ENCODE data around the gene BARX2.
"Not testable (repeated sequence)": the region's sequence is repeated elsewhere in the genome, so short reads cannot be mapped to it uniquely, and the experiment has no call there.

Gene BARX2, protein sequence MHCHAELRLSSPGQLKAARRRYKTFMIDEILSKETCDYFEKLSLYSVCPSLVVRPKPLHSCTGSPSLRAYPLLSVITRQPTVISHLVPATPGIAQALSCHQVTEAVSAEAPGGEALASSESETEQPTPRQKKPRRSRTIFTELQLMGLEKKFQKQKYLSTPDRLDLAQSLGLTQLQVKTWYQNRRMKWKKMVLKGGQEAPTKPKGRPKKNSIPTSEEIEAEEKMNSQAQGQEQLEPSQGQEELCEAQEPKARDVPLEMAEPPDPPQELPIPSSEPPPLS

GRCh38 chr11:129375751-129376657 lies at the start of gene BARX2:
TSS of gene BARX2 (plus strand) at chr11:129375848. CDS start at chr11:129376036, 188 bp downstream.
- DNase-seq: peak; percentile 47

GRCh38 chr11:129326921-129327320 lies 48.7 kb upstream of the BARX2 start:
- no peak for DNase-seq

DNA sequence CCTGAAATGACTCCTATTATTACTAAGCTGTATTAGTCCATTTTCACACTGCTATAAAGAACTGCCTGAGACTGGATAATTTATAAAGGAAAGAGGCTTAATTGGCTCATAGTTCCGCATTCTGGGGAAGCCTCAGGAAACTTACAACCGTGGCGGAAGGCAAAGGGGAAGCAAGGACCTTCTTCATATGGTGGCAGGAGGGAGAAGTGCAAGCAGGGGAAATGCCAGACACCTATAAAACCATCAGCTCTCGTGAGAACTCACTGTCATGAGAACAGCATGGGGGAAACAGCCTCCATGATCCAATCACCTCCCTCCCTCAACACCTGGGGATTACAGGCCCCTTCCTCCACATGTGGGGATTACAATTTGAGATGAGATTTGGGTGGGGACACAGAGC lies 47.9 kb upstream of the BARX2 start:
- DNase-seq: not testable (repeated sequence)

DNA sequence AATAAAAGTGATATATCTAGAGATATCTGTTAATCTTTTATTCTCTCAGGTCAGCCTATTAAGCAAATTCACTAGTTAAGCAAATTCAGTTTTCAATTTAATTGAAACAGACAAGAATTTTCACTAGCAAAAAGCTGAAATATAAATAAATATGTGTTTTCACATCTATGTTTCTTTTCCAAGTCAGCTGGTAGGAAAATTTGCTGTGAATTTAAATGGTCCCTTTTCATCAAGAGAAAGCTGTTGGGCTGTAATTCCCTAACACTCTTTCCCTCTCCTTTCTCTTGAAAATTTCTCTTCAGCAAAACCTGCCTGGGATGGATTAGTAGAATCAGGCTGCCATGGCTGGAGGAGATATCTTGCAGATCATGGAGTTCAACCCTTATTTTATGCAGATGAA lies 46.9 kb upstream of the BARX2 start:
- DNase-seq: no peak

DNA sequence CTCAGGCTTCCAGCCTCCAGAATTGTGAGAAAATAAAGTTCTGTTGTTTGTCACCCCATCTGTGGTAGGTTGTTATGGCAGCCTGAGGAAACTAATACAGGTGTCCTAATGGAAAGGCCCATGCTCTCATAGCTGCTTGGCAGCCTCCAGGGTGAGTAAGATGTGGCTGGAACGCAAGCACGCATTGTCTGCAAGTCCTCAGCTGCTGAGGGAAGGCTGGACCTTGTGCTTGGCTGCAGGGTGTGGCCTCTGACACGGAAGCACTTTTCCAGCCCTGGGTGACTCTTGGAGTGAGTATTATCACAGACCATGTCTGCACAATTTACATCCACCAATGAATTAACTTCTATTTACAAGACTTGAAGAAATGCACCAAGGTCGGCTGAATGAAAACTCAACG lies 44.4 kb upstream of the BARX2 start:
- no peak for DNase-seq

GRCh38 chr11:129331871-129332274 lies 43.8 kb upstream of the BARX2 start:
- peak; percentile 60 for DNase-seq

DNA sequence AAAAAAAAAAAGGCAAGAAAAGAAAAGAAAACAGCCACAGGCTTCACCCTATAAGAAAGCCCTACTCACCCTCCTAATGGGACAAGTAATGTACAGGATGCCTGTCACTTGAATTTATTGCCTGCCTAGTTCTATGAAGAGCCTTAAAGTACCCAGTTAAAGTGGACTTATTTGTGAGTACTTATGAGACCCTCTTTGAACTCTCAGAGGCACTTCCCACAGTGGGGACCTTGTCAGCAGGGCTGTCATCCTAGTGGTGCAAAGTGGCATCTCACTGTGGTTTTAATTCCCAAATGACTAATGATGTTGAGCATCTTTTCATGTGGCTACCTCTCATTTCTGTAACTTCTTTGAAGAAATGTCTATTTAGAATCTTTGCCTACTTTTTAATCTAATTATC lies 41.8 kb upstream of the BARX2 start:
- DNase-seq: peak; percentile 15

GRCh38 chr11:129344301-129344940 lies 31.2 kb upstream of the BARX2 start:
- DNase-seq: not testable (repeated sequence)

DNA sequence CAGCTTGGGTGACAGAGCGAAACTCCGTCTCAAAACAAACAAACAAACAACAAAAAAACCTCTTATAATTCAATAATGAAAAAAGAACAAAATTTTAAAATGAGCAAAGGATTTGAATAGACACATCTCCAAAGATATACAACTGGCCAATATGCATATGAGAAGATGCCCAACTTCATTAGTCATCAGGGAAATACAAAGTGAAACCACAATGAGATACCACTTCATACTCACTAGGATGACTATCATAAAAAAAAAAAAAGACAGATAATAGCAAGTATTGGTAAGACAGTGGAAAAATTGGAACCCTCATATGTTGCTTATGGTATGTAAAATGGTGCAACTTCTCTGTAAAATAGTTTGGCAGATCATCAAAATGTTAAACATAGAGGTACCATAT lies 28.7 kb upstream of the BARX2 start:
- DNase-seq: no peak

DNA sequence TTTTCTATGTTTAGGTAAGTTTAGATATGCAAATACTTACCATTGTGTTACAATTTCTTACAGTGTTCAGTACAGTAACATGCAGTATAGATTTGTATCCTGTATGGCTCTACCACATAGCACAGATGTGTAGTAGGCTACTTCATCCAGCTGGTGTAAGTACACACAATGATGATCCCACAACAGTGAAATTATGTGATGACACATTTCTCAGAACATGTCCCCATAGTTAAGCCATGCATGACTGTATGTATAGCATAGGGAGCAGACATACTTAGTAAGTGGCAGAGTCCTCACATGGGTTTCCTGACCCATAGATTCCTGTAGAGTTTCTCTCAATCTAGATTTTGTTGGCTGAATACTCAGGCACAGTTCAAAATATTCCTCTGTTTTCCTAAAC lies 26.8 kb upstream of the BARX2 start:
- no peak for DNase-seq

DNA sequence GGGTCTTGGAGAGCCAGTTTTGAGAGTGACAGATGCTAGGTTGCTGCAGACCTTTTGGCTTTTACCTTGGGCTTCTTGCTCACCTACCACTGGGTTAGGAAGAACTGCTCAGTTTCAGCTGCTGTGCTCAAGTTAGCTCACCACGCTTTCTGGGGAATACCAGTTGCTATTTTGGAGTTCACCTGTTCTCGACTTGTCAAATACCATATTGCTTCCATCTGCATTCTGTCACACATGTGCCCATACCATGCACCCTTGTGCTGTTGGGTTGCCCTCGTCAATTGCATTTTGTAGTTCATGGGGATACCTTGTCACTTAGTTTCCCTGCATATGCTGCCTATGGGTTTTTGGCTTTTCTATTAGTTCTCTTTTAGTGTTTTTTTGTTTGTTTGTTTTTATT lies 23.0 kb upstream of the BARX2 start:
- no peak for DNase-seq

DNA sequence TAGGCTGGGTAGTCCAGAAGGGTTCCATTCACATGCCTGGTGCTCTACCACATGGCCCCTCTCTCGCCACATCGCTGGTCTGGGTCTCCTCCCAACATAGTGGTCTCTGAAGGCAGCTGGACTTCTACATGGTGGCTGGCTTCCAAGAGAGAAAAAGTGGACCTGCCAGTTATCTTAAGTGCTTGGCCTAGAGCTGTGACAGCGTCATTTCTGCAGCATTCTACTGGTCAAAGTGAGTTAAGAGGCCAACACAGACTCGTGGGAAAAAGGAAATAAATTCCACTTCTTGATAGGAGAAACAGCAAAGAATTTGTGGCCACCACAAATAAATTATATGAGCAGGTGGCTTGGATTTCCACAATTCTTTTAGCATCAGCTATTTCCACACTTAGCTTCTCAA lies 21.0 kb upstream of the BARX2 start:
- DNase-seq: no peak

DNA sequence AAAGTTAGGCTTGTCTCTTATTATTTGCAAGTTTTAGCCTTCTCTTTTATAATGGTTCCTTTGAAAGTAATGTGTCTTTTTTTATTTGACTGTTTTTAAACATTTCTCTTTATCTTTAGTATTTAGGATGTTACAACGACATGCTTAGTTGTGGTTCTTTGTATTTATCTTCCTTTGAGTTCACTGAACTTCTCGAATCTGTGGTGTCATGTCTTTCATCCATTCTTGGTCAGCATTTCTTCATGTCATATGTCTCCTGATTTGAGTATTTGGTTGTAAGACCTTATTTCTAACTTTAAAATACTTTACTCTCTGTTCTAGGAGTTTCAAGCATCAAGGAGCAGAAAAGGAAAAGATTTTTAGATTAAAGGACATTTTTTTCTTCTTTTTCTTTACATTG lies 15.9 kb upstream of the BARX2 start:
- DNase-seq: no peak

DNA sequence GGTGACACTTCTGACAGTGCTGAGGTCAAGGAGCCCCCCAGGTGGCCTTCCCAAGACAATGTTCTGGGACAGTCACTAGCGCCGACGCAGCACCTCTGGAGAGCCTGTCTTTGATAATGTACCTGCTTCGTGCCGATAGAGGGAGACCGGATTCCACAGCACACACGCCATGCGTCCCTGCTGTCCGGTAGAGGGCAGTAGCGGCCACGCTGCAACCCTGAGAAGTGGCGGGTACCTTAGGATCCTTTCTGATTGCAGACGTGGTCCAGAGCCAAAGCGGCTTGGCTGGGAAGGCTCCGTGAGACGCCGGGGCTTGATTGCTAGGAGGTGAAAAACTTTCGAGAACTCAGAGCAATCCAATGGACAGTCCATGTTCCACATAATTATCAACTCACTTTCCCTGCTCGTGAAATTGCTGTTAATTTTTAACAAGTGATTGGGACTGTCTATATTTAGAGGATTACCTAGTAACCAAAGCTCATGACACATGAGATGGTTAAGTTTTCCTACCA lies 11.4 kb upstream of the BARX2 start:
- DNase-seq: peak; percentile 89

DNA sequence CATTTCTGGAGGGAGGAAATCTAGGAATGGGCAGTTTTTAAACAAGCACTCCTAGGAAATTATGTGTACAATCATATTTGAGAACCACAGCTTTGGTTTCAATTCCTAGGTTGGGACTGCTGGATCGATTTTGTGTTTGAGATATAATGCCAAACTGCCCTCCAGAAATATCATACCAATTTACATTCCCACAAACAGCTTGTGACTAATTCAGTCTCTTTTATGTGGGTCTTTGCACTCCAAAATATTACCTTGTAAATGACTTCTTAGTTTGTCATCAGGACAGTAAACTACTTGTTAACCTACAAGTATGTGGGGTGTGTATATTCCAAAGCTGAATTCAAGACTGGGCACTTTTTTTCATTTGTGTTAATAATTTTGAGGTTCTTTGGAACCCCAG lies 9.8 kb upstream of the BARX2 start:
- no peak for DNase-seq

GRCh38 chr11:129366737-129367597 lies 8.7 kb upstream of the BARX2 start:
- no peak for DNase-seq

DNA sequence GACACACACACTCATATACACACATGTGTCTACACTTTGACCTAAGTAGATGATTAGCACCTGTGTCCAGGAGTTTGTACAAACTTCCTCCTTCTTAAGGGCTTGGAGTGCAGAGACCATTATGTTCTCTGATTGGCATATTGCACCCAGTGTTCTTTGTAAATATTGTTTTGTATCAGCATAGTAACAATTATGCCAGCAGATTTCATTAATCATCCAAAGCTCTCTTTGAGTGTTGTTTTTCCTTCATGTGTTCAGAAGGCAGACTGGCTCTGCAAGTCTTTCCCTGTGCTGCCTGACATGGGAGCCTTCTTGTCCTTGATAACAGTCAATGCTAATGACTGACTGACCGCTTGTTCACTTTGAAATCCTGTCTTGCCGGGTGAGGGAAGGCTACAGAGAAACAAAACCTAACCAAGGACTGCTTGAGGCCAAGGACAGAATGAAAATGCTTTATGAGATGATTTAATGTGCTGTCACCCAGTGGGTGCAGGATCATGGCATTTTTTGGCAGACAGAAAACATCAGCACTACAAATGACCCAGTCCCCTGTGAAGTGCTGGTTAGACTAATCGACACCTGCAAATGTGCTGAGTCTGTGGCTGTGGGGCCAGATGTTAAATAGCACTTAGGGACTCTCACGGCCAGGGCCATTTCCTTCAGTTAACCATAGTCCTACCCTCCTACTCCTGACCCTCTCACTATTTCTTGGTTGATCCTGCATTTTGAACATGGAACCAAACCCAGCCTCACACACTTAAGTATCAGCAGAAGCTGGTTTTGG lies 6.6 kb upstream of the BARX2 start:
- DNase-seq: no peak

- DNase-seq: no peak
Measured at GRCh38 chr11:129370715-129371114, 4.9 kb upstream of the BARX2 start.

- DNase-seq: no peak
Measured at GRCh38 chr11:129372609-129373488, 2.8 kb upstream of the BARX2 start.

DNA sequence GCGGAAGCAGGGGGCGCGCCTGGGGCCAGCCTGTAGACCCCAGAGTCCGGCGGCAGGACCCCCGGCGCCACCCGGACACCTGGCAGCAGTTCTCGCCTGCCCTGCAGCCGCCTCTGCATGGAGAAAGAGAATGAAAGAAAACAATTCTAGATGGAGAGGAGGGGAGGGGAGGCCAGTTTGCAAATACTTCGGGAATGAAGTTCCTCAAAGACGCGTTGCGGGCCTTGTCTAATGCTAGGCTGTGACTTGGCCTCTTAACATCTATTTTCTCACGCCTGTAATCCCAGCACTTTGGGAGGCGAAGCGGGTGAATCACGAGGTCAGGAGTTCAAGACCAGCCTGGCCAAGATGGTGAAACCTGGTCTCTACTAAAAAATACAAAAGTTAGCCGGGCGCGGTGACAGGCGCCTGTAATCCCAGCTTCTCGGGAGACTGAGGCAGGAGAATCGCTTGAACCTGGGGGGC lies 2.1 kb upstream of the BARX2 start:
- DNase-seq: no peak

Data from activated CD4-positive, alpha-beta T cell treated with anti-CD3 and anti-CD28 coated beads, Interleukin-2, amount 50 U/mL, for 16 hours (primary cell).